SK-N-SH treated with all-trans-retinoic acid at 6 μM for 48 hours (cell line): ENCODE results near the gene SLC37A1.

Experiments used
- ARNTL ChIP-seq: fragments of 450-650 bp; formaldehyde crosslinking; IDR thresholded peaks from 2 replicates; pipeline ENCODE4 v1.5.0; 2020; ENCODE audit warnings: low read depth, mild to moderate bottlenecking, moderate library complexity, borderline replicate concordance
- ZNF8 ChIP-seq: fragments of 450-650 bp; formaldehyde crosslinking; IDR thresholded peaks from 2 replicates; pipeline ENCODE4 v1.5.0; 2020; ENCODE audit warnings: mild to moderate bottlenecking, moderate library complexity

DNA sequence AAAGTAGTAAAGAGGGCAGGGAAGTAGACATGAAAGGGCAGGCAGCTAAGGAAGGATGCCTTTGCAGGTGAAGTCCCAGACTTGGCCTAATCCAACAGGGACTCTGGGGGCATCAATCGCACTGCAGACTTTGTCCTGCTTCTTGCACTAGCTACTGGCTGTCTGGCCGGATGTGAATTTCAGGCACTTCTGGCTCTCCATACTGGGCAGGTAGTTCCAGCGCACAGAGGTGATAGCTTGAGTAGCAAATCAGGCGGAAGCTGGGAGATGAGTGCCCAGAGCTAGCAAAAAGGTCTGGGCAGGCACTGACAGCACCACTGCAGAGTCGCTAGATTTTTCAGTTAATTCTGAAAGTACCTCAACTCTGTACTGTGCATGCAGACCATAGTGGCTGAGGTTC is 18.6 kb upstream of the SLC37A1 start:
- no peak for TF ChIP-seq ARNTL (CRISPR knock-in tag)
- TF ChIP-seq ZNF8 (CRISPR knock-in tag) = no peak
